ENCODE data around the gene SLC15A2.

Gene SLC15A2

GRCh38 chr3:121981473-121981872 lies 87.3 kb downstream of the SLC15A2 start:
- Histone ChIP-seq H3K9me2 (ENCODE audit: low read depth, low read length) (no peaks in the 10 kb centered on the region), H3F3A (ENCODE audit: insufficient read depth, low read length) (no peaks in the 10 kb centered on the region), H3K9ac (ENCODE audit: low read length) (no peak overlapping the region), H3K36me3 (ENCODE audit: insufficient read depth, low read length) (peaks cover 4% of the 10 kb centered on the region; the same call in 1 of the 2 replicates), H3K79me2 (ENCODE audit: insufficient read depth, low read length) (no peaks in the 10 kb centered on the region), H3K9me3 (ENCODE audit: low read length) (peaks cover 9% of the 10 kb centered on the region; the same call in 1 of the 2 replicates), H3K4me3 (ENCODE audit: low read depth, low read length, poor library complexity, severe bottlenecking) (no peak overlapping the region), H3K27ac (ENCODE audit: low read depth, low read length, poor library complexity, severe bottlenecking) (no peak overlapping the region), H3K4me2 (ENCODE audit: low read length) (no peak overlapping the region), H4K20me1 (ENCODE audit: insufficient read depth, low read length) (no peaks in the 10 kb centered on the region), H3K27me3 (ENCODE audit: insufficient read depth, low read length) (no peaks in the 10 kb centered on the region), H2AFZ (ENCODE audit: low read length) (no peak overlapping the region), H3K4me1 (ENCODE audit: insufficient read depth, low read length, severe bottlenecking) (peaks cover 23% of the 10 kb centered on the region)
- TF ChIP-seq EZH2 (IDR thresholded peaks at IDR 0.05; ENCODE audit: borderline replicate concordance, low read length) (no peak), CTCF (IDR thresholded peaks at IDR 0.05; ENCODE audit: low read length) (no peak)

GRCh38 chr3:121985846-121986245 lies 91.6 kb downstream of the SLC15A2 start:
- H3K4me2 ChIP-seq (ENCODE audit: low read length) = no peak overlapping the region
- H3K4me1 ChIP-seq (ENCODE audit: insufficient read depth, low read length, severe bottlenecking) = peaks cover 35% of the 10 kb centered on the region
- H3K36me3 ChIP-seq (ENCODE audit: insufficient read depth, low read length) = peaks cover 4% of the 10 kb centered on the region; the same call in 1 of the 2 replicates
- no peak for TF ChIP-seq EZH2 (IDR thresholded peaks at IDR 0.05; ENCODE audit: borderline replicate concordance, low read length)
- TF ChIP-seq CTCF (IDR thresholded peaks at IDR 0.05; ENCODE audit: low read length) = no peak
- peaks cover 9% of the 10 kb centered on the region; the same call in 1 of the 2 replicates for H3K9me3 ChIP-seq (ENCODE audit: low read length)
- H3K27ac ChIP-seq (ENCODE audit: low read depth, low read length, poor library complexity, severe bottlenecking) = no peak overlapping the region
- no peaks in the 10 kb centered on the region for H3K79me2 ChIP-seq (ENCODE audit: insufficient read depth, low read length)
- no peaks in the 10 kb centered on the region for H3K27me3 ChIP-seq (ENCODE audit: insufficient read depth, low read length)
- H3K4me3 ChIP-seq (ENCODE audit: low read depth, low read length, poor library complexity, severe bottlenecking) = no peak overlapping the region
- H3K9me2 ChIP-seq (ENCODE audit: low read depth, low read length) = no peaks in the 10 kb centered on the region
- H4K20me1 ChIP-seq (ENCODE audit: insufficient read depth, low read length) = no peaks in the 10 kb centered on the region
- no peak overlapping the region for H3K9ac ChIP-seq (ENCODE audit: low read length)
- no peaks in the 10 kb centered on the region; the same call in 1 of the 2 replicates for H3F3A ChIP-seq (ENCODE audit: insufficient read depth, low read length)
- no peak overlapping the region for H2AFZ ChIP-seq (ENCODE audit: low read length)

- no peak for TF ChIP-seq EZH2 (IDR thresholded peaks at IDR 0.05; ENCODE audit: borderline replicate concordance, low read length)
- TF ChIP-seq CTCF (IDR thresholded peaks at IDR 0.05; ENCODE audit: low read length) = no peak
- no peak overlapping the region for H3K4me2 ChIP-seq (ENCODE audit: low read length)
- H3F3A ChIP-seq (ENCODE audit: insufficient read depth, low read length) = no peaks in the 10 kb centered on the region; the same call in 1 of the 2 replicates
- peaks cover 4% of the 10 kb centered on the region; the same call in 1 of the 2 replicates for H3K36me3 ChIP-seq (ENCODE audit: insufficient read depth, low read length)
- no peaks in the 10 kb centered on the region for H4K20me1 ChIP-seq (ENCODE audit: insufficient read depth, low read length)
- no peak overlapping the region for H2AFZ ChIP-seq (ENCODE audit: low read length)
- no peaks in the 10 kb centered on the region for H3K27me3 ChIP-seq (ENCODE audit: insufficient read depth, low read length)
- H3K9me3 ChIP-seq (ENCODE audit: low read length) = peaks cover 9% of the 10 kb centered on the region; the same call in 1 of the 2 replicates
- no peak overlapping the region for H3K4me3 ChIP-seq (ENCODE audit: low read depth, low read length, poor library complexity, severe bottlenecking)
- H3K9ac ChIP-seq (ENCODE audit: low read length) = no peak overlapping the region
- no peaks in the 10 kb centered on the region for H3K79me2 ChIP-seq (ENCODE audit: insufficient read depth, low read length)
- H3K4me1 ChIP-seq (ENCODE audit: insufficient read depth, low read length, severe bottlenecking) = peaks cover 46% of the 10 kb centered on the region
- no peaks in the 10 kb centered on the region for H3K9me2 ChIP-seq (ENCODE audit: low read depth, low read length)
- H3K27ac ChIP-seq (ENCODE audit: low read depth, low read length, poor library complexity, severe bottlenecking) = no peak overlapping the region
These were observed 93.9 kb downstream of the SLC15A2 start for GRCh38 chr3:121988146-121988545.

Measured in OCI-LY1 (cell line).